Activated naive CD8-positive, alpha-beta T cell treated with anti-CD3 and anti-CD28 coated beads for 36 hours (primary cell): Measurements from ENCODE around the gene NR5A1. TPM values are rescaled to one million over a fixed set of nuclear protein-coding genes. Genes with fewer than 3 reads are reported as not detected.

Source experiments
- DNase-seq: peaks from one replicate; pipeline ENCODE4 v3.0.0; 2021
- H3K27ac Mint-ChIP-seq: one replicate; pipeline ENCODE4 v1.8.0; 2022; ENCODE audit warnings: mild to moderate bottlenecking, moderate library complexity, mixed read lengths
- H3K27me3 Mint-ChIP-seq: one replicate; pipeline ENCODE4 v1.8.0; 2022; ENCODE audit warnings: mild to moderate bottlenecking, mixed read lengths
- H3K36me3 Mint-ChIP-seq: one replicate; pipeline ENCODE4 v1.8.0; 2021; ENCODE audit warnings: mild to moderate bottlenecking, mixed read lengths
- H3K4me1 Mint-ChIP-seq: one replicate; pipeline ENCODE4 v1.8.0; 2021; ENCODE audit warnings: mixed read lengths
- H3K4me3 Mint-ChIP-seq: one replicate; pipeline ENCODE4 v1.8.0; 2022; ENCODE audit warnings: mild to moderate bottlenecking, moderate library complexity, mixed read lengths
- H3K9me3 Mint-ChIP-seq: one replicate; pipeline ENCODE4 v1.8.0; 2022; ENCODE audit warnings: mixed read lengths
- total RNA-seq, 2 experiments: library from RNA; stranded (reverse); gene quantifications; one replicate each; pipeline ENCODE4 v1.2.3, GENCODE V29; 2021

NR5A1 gene
- total RNA-seq, 2 experiments from 2014 or later = not detected

DNA sequence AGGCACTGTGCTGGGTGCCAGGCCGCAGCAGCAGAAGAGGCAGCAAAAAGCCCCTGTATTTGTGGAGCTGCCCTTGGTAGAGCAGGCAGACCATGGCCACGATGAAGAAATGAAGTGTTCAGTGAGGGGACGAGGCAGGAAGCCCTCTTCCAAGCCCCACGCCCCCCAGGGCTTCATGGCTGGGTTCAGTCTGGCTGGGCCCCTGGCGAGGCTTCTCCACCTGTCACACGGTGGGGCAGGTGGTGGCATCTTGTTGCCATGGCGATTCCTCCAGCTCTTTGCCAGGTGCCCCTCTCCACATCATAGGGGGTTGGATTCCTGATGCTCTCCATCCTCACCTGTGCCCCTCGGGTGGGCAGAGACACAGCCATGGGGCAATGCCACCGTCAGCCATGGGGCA, 35.4 kb downstream of the NR5A1 start:
- no peaks in the 10 kb centered on the region for H3K9me3 Mint-ChIP-seq
- H3K36me3 Mint-ChIP-seq = no peaks in the 10 kb centered on the region
- H3K4me3 Mint-ChIP-seq = no peak overlapping the region
- no peak for DNase-seq
- no peaks in the 10 kb centered on the region for H3K4me1 Mint-ChIP-seq
- H3K27ac Mint-ChIP-seq = no peak overlapping the region
- peaks cover 2% of the 10 kb centered on the region for H3K27me3 Mint-ChIP-seq

DNA sequence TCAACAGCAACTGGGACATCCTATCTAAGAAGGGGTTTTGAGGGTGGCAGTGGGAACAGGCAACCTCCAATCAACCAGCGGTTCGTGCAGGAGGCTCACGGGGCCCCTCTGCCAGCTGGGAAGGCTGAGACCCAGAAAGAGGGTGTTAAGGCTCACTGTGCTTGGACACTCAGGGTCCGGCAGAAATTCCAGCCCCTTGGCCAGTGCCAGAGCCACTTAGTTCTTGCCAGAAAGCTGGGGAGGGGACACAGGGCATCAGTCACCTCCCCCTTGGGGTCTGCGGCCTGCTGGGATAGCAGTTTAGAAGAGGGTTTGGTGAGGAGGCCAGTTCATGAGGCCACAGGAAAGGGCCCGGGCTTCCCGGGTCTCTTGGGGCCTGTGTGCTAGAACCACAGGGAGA, 36.5 kb downstream of the NR5A1 start:
- Mint-ChIP-seq H3K9me3 (no peaks in the 10 kb centered on the region), H3K27me3 (no peaks in the 10 kb centered on the region), H3K4me3 (no peak overlapping the region), H3K4me1 (no peaks in the 10 kb centered on the region), H3K27ac (no peak overlapping the region), H3K36me3 (no peaks in the 10 kb centered on the region)
- DNase-seq = no peak

DNA sequence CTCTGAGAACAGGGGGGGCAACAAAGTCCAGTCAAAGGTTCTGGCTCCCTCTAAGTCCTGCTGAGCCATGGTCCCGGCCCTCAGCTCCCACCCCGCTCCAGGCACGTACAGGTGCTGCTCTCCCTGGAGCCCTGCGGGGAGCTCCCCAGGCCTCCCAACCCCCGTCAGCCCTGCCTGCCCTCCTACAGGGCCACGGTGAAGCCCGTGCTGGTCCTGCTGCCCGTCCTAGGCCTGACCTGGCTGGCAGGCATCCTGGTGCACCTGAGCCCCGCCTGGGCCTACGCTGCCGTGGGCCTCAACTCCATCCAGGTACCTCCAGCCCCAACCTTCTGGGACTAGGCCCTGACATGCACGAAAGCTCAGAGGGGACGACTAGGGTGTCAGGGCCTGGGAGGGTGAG, 36.9 kb downstream of the NR5A1 start:
- H3K4me1 Mint-ChIP-seq = no peaks in the 10 kb centered on the region
- no peak overlapping the region for H3K27ac Mint-ChIP-seq
- no peaks in the 10 kb centered on the region for H3K36me3 Mint-ChIP-seq
- H3K9me3 Mint-ChIP-seq = no peaks in the 10 kb centered on the region
- H3K27me3 Mint-ChIP-seq = no peaks in the 10 kb centered on the region
- H3K4me3 Mint-ChIP-seq = no peak overlapping the region
- DNase-seq = no peak

DNA sequence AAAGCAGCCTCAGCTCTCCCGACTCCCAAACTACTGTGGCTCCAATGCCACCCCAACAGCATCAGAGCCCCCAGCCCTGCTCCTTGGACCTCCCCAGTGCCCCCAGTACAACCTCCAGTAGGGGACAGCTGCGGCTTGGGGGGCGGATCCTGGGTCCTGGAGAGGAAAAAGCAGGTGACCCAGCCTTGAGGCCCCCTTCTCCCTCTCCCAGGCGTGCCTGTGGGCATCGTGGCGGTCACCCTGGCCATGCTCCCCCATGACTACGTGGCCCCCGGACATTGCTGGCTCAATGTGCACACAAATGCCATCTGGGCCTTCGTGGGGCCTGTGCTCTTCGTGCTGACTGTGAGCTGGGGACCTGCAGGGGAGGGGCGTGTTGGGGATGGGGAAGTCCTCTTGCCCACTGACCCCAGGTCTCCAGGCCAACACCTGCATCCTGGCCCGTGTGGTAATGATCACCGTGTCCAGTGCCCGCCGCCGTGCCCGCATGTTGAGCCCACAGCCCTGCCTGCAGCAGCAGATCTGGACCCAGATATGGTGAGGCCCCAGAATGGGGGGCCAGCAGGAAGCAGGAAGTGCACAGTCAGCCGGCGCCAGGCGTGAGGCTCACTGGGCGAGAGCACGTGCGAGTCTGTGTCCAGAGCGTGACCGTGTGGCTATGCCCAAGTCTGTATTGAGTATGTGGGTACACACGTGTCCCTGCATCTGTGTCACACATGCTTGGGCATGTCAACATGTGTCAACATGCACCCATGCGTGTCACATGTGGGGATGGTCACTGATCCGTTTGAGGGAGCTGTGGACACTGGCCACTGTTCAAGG, 38.0 kb downstream of the NR5A1 start:
- DNase-seq = no peak
- Mint-ChIP-seq H3K9me3 (no peaks in the 10 kb centered on the region), H3K4me3 (no peak overlapping the region), H3K4me1 (no peaks in the 10 kb centered on the region), H3K36me3 (no peaks in the 10 kb centered on the region), H3K27me3 (no peaks in the 10 kb centered on the region), H3K27ac (no peak overlapping the region)

DNA sequence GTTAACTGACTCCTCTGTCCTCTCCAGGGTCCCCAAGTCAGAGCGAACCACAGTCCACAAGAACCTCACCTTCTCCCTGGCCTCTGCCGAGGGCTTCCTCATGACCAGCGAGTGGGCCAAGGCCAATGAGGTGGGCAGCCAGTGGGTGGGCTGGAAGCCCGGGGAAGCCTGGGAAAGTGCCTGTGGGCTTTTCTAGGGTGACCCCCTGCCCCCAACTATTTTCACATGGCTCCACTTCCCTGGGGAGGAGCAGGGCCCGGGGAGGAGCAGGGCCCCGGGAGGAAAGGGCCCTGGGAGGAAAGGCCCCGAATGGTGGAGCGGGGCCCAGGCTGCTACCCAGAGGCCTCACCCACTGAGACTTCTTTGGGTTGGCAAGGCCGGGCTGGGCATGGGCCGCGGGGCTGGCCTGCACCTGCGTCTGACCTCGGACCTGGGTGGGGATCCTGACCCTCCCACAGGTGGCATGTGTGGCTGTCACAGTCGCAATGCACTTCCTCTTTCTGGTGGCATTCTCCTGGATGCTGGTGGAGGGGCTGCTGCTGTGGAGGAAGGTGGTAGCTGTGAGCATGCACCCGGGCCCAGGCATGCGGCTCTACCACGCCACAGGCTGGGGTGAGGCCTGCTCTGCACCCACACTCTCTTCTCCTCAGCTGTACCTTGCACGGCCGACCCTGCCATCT, 39.0 kb downstream of the NR5A1 start:
- no peak for DNase-seq
- Mint-ChIP-seq H3K9me3 (no peaks in the 10 kb centered on the region), H3K4me3 (no peak overlapping the region), H3K36me3 (no peaks in the 10 kb centered on the region), H3K27ac (no peak overlapping the region), H3K27me3 (no peaks in the 10 kb centered on the region), H3K4me1 (no peaks in the 10 kb centered on the region)

DNA sequence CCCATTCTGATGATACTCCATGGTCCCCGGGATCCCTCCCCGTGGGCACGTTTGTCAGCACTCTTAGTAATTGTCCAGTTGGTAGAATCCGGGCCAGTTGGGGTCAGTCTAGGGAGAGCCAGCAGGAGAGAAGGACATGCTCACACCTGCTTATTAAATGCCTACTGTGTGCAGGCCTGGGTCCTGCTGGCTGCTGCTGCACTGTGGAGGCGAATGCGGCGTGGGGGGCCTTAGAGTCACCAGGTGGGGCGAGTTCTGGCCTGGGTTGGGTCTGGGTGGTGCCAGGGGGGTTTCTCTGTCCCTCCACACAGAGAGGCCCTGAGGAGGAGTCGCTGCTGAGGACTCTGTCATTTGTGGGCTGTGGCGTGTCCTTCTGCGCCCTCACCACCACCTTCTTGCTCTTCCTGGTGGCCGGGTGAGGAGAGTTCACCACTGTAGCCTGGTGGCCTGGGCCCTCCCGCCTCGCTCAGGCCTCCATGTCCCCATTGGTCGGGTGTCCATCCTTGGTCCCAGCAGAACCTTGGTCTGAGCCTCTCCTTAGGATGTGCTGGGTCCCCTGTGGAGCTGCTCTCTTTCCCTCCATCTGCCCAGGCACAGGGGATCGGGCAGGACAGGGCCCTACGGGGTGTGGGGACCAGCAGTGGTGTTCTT, 39.7 kb downstream of the NR5A1 start:
- Mint-ChIP-seq H3K4me1 (no peaks in the 10 kb centered on the region), H3K36me3 (no peaks in the 10 kb centered on the region), H3K9me3 (no peaks in the 10 kb centered on the region), H3K27ac (no peak overlapping the region), H3K4me3 (no peak overlapping the region), H3K27me3 (no peaks in the 10 kb centered on the region)
- no peak for DNase-seq

DNA sequence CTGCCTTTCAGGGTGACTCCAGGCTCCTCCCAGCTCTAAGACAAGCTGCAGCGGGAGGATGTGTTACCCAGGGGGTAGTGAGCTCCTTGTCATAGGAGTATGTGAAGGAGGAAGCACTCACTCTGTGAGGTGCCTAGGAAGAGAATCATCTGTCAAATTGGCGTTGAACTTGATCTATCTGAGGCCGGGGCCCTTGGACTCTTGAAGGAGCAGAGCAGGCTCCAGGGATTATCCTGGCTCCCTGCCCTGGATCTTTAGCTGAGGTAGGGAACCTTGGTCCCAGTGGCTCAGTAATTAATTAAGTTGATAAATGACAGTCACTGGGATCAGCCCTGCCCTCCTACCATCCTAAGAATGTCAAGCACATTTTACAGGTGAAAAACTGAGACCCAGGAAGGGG, 41.5 kb downstream of the NR5A1 start:
- Mint-ChIP-seq H3K27ac (no peak overlapping the region), H3K4me3 (no peak overlapping the region), H3K36me3 (no peaks in the 10 kb centered on the region), H3K4me1 (no peaks in the 10 kb centered on the region), H3K9me3 (no peaks in the 10 kb centered on the region), H3K27me3 (no peaks in the 10 kb centered on the region)
- DNase-seq = no peak

DNA sequence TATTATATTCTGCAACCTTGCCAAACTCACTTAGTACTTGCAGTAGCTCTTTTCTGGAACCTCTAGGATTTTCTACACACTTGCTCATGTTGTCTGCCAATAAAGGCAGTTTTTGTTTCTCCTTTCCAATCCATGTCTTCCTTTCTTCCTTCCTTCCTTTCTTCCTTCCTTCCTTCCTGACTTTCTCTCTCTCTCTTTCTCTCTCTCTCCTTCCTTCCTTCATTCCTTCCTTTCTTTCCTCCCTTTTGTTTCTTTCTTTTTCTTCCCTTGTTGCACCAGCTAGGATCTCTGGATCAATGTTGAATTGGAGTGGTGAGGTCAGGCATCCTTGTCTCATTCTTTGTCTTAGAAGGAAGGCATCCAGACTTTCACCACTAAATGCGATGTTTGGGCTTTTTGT, 44.5 kb downstream of the NR5A1 start:
- Mint-ChIP-seq H3K9me3 (peaks cover 2% of the 10 kb centered on the region), H3K4me3 (no peak overlapping the region), H3K27me3 (no peaks in the 10 kb centered on the region), H3K4me1 (no peaks in the 10 kb centered on the region), H3K27ac (no peak overlapping the region), H3K36me3 (no peaks in the 10 kb centered on the region)
- no peak for DNase-seq

DNA sequence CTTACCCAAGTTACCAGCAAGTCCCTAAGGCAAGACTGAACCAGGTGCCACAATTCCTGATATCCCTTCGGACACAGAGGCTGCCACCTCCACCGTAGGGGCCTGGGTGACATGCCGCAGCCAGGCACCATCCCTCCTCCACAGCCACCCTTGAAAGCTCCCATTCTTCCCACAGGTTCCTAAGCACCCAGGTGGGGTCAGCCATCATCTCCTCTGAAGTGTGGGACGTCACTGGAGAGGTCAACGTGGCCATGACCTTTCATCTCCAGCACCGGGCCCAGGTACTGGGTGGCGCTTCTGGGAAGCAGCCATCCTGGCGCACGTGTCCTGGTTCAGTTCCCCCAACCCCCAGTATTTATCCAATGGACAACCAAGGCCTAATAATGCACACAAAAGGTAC, 48.8 kb downstream of the NR5A1 start:
- Mint-ChIP-seq H3K9me3 (peaks cover 2% of the 10 kb centered on the region), H3K36me3 (no peaks in the 10 kb centered on the region), H3K4me3 (no peak overlapping the region), H3K4me1 (no peaks in the 10 kb centered on the region), H3K27ac (no peak overlapping the region), H3K27me3 (peaks cover 4% of the 10 kb centered on the region)
- no peak for DNase-seq

DNA sequence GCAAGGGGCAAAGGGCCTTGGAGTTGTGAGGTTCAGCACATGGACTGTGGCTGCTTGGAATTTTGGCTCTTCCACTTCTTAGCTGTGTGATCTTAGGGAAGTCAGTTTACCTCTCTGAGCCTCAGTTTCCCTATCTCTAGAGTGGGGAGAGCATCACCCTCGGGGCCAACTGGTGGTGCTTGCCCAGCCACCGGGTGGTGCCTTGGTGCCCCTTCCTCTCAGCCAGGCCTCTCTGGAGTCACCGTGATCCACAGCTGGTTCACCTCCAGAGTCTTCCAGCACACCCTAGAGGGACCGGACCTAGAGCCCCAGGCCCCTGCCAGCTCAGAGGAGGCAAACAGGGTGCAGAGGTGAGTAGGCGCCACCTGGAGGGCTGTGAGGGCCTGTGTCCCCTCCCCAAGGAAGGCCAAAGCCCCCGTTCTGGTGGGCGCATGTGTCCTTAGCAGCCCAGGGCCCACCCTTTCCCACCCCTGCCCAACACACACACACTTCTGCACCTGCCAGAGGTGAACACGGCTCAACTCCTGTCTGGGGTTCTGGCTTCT, 49.2 kb downstream of the NR5A1 start:
- Mint-ChIP-seq H3K36me3 (no peaks in the 10 kb centered on the region), H3K9me3 (peaks cover 2% of the 10 kb centered on the region), H3K4me3 (no peak overlapping the region), H3K27me3 (peaks cover 4% of the 10 kb centered on the region), H3K27ac (no peak overlapping the region), H3K4me1 (no peaks in the 10 kb centered on the region)
- DNase-seq = no peak

DNA sequence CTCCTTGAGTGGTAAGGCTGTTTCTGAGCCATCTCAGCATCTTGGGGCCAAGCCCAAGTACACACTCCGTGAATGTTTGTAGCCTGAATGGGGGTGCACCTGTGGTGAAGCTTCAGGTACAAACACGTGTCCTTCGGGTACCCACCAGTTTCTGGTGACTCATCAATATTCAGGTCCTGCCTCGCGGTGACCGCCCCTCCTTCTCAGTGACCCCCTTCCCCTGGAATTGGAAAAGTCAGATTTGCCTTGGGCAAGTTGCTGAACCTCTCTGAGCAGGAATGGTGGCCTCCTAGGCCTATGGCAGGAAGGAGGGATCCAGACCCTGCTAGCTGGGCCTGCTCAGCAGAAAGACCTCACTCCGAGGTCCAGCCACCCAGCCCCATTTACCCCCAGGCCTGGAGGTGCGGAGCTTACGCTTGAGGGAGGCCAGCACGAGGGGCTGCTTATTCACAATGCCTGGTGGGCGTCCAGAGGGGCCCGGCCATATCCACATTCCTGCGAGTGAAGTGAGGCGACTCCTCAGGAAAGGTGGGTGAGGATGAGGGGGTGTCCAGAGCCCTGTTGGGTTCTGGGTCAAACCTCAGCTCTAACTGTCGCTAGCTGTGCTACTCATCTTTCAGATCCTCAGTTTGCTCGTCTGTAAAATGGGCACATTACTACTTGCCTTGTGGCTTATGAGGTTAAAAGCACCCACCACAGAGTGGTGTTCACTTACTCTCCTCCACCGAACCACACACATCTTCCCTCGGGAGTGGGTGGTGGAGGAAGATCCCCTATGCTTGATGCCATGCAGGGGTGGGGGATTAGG, 49.9 kb downstream of the NR5A1 start:
- Mint-ChIP-seq H3K4me3 (no peak overlapping the region), H3K27me3 (peaks cover 10% of the 10 kb centered on the region), H3K36me3 (no peaks in the 10 kb centered on the region), H3K4me1 (no peaks in the 10 kb centered on the region), H3K9me3 (peaks cover 2% of the 10 kb centered on the region), H3K27ac (no peak overlapping the region)
- no peak for DNase-seq

DNA sequence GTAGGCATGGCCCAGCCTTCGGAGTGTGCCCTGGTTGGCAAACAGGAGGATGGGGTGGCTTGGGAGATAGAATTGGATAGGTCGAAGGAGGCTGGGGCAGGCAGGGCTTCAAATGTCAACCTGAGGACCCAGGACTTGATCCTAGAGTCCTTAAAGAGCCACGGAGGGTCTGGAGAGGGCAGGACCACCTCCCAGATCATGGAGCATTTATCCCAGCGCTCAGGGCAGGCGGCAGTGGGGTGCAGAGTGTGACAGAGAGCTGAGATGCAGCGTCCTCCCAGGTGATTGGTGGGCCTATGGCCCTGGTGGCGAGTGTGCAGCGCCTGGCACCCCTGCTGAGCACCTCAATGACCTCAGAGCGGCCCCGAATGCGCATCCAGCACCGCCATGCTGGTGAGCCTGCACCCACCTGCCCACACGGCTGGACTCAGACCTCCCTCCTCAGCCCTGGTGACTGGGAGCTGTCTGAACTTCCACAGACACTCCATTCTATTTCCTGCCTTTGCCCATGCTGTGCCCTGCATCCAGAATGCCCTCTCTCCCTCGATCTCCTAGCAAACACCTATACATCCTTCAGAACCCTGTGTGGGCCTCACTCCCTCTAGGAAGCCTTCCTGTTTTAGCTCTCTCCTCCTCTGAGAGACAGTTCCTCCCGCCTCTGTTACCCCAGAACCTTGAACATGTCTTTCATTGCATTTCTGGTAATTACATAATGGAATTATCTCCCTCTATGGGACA, 50.7 kb downstream of the NR5A1 start:
- Mint-ChIP-seq H3K27ac (no peak overlapping the region), H3K4me1 (no peaks in the 10 kb centered on the region), H3K27me3 (peaks cover 17% of the 10 kb centered on the region), H3K4me3 (no peak overlapping the region), H3K9me3 (peaks cover 2% of the 10 kb centered on the region), H3K36me3 (no peaks in the 10 kb centered on the region)
- DNase-seq = no peak

DNA sequence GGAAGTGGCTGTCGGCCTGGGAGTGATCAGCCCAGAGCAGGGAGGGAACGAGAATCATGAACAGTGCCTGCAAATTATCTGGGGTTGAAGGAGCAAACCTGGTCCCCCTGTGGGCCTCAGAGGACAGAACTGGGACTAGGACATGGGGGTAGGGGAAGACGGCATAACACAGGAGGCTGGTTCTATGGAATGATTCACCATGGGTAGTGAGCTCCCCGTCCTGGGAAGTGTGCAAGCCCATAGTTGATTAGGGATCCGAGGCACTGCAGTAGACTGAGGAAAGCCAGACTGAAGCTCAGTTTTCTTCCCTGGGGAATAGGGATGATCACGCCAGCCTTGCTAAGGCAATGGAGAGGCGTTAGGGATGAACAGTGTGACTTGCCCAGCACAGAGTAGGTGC, 51.4 kb downstream of the NR5A1 start:
- no peaks in the 10 kb centered on the region for H3K36me3 Mint-ChIP-seq
- H3K4me1 Mint-ChIP-seq = peaks cover under 1% of the 10 kb centered on the region
- no peak for DNase-seq
- H3K27me3 Mint-ChIP-seq = peaks cover 24% of the 10 kb centered on the region
- peaks cover 2% of the 10 kb centered on the region for H3K9me3 Mint-ChIP-seq
- H3K27ac Mint-ChIP-seq = no peak overlapping the region
- no peak overlapping the region for H3K4me3 Mint-ChIP-seq

DNA sequence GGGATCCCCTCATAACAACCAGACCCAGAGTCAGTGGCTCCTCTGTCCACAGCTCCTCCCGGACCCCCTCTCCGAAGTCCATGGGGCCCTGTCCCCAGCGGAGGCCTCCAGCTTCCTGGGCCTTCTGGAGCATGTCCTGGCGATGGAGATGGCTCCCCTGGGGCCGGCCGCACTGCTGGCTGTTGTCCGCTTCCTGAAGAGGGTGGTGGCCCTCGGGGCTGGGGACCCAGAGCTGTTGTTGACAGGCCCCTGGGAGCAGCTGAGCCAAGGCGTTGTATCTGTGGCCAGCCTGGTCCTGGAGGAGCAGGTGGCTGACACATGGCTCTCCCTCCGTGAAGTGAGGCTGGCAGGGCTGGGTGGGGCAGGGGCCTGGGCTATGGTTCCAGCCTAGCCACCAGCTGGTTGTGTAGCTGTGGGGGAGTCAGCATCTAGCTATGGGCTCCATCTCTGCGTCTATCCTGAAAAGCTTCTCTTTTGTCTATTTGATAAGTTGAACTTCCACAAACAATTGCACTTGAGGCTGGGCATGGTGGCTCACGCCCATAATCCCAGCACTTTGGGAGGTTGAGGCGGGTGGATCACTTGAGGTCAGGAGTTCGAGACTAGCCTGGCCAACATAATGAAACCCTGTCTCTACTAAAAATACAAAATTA, 52.3 kb downstream of the NR5A1 start:
- H3K27me3 Mint-ChIP-seq = peaks cover 32% of the 10 kb centered on the region
- no peak for DNase-seq
- no peak overlapping the region for H3K4me3 Mint-ChIP-seq
- H3K27ac Mint-ChIP-seq = no peak overlapping the region
- H3K9me3 Mint-ChIP-seq = no peaks in the 10 kb centered on the region
- H3K36me3 Mint-ChIP-seq = no peaks in the 10 kb centered on the region
- peaks cover 6% of the 10 kb centered on the region for H3K4me1 Mint-ChIP-seq
